ENCODE results near the gene MYL12B.

Gene MYL12B

DNA sequence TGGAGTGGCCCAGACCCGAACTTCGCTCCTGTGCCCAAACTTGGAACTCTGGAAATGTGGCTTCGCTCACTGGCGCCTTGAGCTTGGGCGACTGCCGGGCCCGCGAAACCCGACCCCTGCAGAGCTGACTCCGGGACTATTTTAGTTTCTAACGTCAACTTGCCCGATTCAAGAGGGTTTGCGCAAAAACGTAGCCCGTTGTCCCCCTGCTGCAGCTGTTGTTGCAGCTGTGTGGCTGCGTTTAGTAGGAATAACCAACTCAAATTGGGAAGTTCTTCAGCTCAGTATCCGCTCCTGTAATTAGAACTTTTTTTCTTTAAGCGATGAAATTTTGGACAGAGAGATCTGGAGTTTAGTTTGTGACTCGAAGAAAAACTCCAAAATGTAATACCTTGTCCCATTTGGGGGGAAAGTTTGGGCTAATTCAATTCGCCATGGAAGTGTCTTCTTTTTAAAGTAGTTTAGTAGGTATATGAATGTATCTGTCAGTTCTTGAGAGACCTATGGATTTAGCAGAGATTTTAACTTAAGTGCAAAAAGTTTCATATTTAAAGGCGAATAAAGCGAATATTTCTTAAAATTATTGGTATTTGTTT, 13.8 kb upstream of the MYL12B start:
- Histone ChIP-seq H3K4me3 (ENCODE audit: low read depth in 1 of 2, low read length in 2 of 2) (peak overlapping the region; percentile 67 to 98), H2AFZ (ENCODE audit: low read depth, low read length) (peak overlapping the region; percentile 69), H3K79me2 (ENCODE audit: insufficient read depth, low read length) (peaks cover 62% of the 10 kb centered on the region), H3K27me3 (ENCODE audit: insufficient read depth, low read length, poor library complexity) (no peaks in the 10 kb centered on the region), H4K20me1 (ENCODE audit: insufficient read depth, low read length) (peaks cover 16% of the 10 kb centered on the region; the same call in 1 of the 2 replicates), H3K4me2 (ENCODE audit: insufficient read depth, low read length) (peak overlapping the region; percentile 99), H3K9ac (ENCODE audit: low read depth, low read length) (peak overlapping the region; percentile 85), H3K4me1 (ENCODE audit: insufficient read depth, low read length) (peaks cover 50% of the 10 kb centered on the region), H3K36me3 (ENCODE audit: insufficient read depth, low read length) (peaks cover 32% of the 10 kb centered on the region), H3K9me3 (ENCODE audit: insufficient read depth, low read length, severe bottlenecking) (no peaks in the 10 kb centered on the region), H3K27ac (ENCODE audit: low read length) (peak overlapping the region; percentile 92)
- peak; percentile 58 for DNase-seq
- ATAC-seq (ENCODE audit: insufficient read depth, low read depth), result peak; percentile 0; the same call in 1 of the 3 replicates
- TF ChIP-seq, protein P1, sequence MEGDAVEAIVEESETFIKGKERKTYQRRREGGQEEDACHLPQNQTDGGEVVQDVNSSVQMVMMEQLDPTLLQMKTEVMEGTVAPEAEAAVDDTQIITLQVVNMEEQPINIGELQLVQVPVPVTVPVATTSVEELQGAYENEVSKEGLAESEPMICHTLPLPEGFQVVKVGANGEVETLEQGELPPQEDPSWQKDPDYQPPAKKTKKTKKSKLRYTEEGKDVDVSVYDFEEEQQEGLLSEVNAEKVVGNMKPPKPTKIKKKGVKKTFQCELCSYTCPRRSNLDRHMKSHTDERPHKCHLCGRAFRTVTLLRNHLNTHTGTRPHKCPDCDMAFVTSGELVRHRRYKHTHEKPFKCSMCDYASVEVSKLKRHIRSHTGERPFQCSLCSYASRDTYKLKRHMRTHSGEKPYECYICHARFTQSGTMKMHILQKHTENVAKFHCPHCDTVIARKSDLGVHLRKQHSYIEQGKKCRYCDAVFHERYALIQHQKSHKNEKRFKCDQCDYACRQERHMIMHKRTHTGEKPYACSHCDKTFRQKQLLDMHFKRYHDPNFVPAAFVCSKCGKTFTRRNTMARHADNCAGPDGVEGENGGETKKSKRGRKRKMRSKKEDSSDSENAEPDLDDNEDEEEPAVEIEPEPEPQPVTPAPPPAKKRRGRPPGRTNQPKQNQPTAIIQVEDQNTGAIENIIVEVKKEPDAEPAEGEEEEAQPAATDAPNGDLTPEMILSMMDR (IDR thresholded peaks at IDR 0.05; ENCODE audit: borderline replicate concordance, extremely low read depth, low read length, poor library complexity, severe bottlenecking), result no peak

DNA sequence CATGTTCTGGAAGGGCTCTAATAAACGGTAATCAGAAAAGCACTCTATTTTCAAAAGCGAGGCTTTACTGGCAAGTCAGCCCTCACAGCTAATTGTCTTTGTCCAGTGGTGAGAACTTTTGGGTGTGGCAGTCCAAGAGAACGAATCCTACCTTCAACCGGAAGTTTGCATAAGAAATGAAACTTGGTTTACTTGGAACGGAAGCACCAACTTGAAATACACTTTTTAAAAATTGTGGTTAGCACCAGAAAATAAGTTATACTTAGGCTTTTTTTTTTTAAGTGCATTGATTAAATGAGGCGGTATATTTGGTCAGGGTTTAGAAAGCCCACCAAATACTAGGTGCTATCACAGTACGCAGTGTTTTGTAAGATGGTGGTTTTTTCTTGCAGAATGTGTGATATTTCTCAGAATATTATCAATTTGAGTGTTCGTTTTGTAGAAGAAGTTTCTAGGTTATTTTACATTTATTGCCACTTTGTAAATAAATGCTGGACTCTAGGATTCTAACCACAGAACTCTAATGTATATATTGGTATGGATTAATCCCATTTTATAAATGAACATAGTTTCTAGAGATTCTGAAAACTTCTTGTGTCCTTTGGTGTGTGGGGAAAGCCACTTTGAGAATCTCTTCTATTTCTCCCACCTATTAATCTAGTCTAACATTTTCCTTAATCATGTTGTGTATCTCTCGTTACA, 13.1 kb upstream of the MYL12B start:
- H3K4me2 ChIP-seq (ENCODE audit: insufficient read depth, low read length), result peak overlapping the region; percentile 99
- H3K4me1 ChIP-seq (ENCODE audit: insufficient read depth, low read length), result peaks cover 50% of the 10 kb centered on the region
- H3K9me3 ChIP-seq (ENCODE audit: insufficient read depth, low read length, severe bottlenecking), result no peaks in the 10 kb centered on the region
- peak overlapping the region; percentile 85 for H3K9ac ChIP-seq (ENCODE audit: low read depth, low read length)
- DNase-seq, result peak; percentile 37
- TF ChIP-seq, protein P1 (IDR thresholded peaks at IDR 0.05; ENCODE audit: borderline replicate concordance, extremely low read depth, low read length, poor library complexity, severe bottlenecking), result no peak
- TF ChIP-seq EZH2 (IDR thresholded peaks at IDR 0.05; ENCODE audit: borderline replicate concordance, low read depth, low read length, severe bottlenecking), result no peak
- peaks cover 19% of the 10 kb centered on the region; the same call in 1 of the 2 replicates for H4K20me1 ChIP-seq (ENCODE audit: insufficient read depth, low read length)
- H3K4me3 ChIP-seq (ENCODE audit: low read depth in 1 of 2, low read length in 2 of 2), result peak overlapping the region; percentile 67 to 98
- H3K79me2 ChIP-seq (ENCODE audit: insufficient read depth, low read length), result peaks cover 66% of the 10 kb centered on the region
- no peak for ATAC-seq (ENCODE audit: insufficient read depth, low read depth)
- H2AFZ ChIP-seq (ENCODE audit: low read depth, low read length), result 0 out of 2 replicates have a peak overlapping the region, but pooled peaks have one; percentile 25
- peak overlapping the region; percentile 92 for H3K27ac ChIP-seq (ENCODE audit: low read length)
- H3K27me3 ChIP-seq (ENCODE audit: insufficient read depth, low read length, poor library complexity), result no peaks in the 10 kb centered on the region
- peaks cover 39% of the 10 kb centered on the region for H3K36me3 ChIP-seq (ENCODE audit: insufficient read depth, low read length)

DNA sequence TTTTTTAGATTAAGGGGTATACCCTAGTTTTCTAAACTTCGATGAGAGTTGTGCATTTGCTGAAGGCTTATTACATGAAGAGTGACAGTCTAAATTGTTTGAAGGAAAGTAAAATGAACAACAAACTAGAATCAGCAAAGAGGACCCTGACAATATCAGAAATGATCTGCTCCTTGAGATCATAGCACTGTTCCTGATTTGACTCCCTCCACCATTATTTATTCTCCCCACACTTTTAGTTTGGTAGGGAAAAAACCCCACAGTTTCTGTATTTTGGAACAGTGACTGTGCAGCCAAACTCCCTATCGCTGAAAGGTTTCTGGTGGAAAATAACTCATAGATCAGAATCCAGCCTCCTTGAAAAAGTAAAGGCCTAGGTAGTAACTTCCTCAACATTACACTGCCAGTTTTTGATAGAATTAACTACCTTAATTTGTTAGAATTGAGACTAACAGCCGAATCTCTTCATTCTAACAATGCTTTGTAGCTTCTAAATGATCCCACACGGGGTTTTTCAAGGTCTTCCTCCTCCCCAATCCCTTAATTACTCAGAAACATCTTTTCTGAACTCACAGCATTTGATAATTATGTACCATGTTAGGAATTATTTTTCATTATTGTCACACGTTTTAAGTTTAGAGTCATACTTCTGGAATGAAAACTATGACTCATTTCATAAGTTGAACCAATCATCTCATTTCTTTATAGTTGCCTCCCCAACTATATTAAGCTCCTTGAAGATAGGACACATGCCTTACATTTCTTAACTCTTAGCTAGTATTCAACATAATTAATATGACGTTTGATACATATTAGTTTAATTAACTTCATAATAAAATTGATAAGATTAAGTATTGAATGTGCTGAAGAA, 11.5 kb upstream of the MYL12B start:
- H3K79me2 ChIP-seq (ENCODE audit: insufficient read depth, low read length), result peaks cover 66% of the 10 kb centered on the region
- TF ChIP-seq, protein P1 (IDR thresholded peaks at IDR 0.05; ENCODE audit: borderline replicate concordance, extremely low read depth, low read length, poor library complexity, severe bottlenecking), result no peak
- no peak for TF ChIP-seq EZH2 (IDR thresholded peaks at IDR 0.05; ENCODE audit: borderline replicate concordance, low read depth, low read length, severe bottlenecking)
- H3K27me3 ChIP-seq (ENCODE audit: insufficient read depth, low read length, poor library complexity), result no peaks in the 10 kb centered on the region
- no peak overlapping the region for H2AFZ ChIP-seq (ENCODE audit: low read depth, low read length)
- peaks cover 19% of the 10 kb centered on the region; the same call in 1 of the 2 replicates for H4K20me1 ChIP-seq (ENCODE audit: insufficient read depth, low read length)
- no peak for ATAC-seq (ENCODE audit: insufficient read depth, low read depth)
- peaks cover 39% of the 10 kb centered on the region for H3K4me1 ChIP-seq (ENCODE audit: insufficient read depth, low read length)
- no peak overlapping the region for H3K4me3 ChIP-seq (ENCODE audit: low read depth in 1 of 2, low read length in 2 of 2)
- no peak overlapping the region; the same call in 1 of the 2 replicates for H3K27ac ChIP-seq (ENCODE audit: low read length)
- no peak overlapping the region; the same call in 1 of the 2 replicates for H3K9ac ChIP-seq (ENCODE audit: low read depth, low read length)
- no peaks in the 10 kb centered on the region for H3K9me3 ChIP-seq (ENCODE audit: insufficient read depth, low read length, severe bottlenecking)
- DNase-seq, result no peak
- H3K36me3 ChIP-seq (ENCODE audit: insufficient read depth, low read length), result peaks cover 56% of the 10 kb centered on the region
- peak overlapping the region; percentile 37; the same call in 1 of the 2 replicates for H3K4me2 ChIP-seq (ENCODE audit: insufficient read depth, low read length)
